CD4-positive, alpha-beta T cell treated with Interleukin-4 for 1 hour (primary cell): ENCODE results near the gene C1QTNF1.
A peak's percentile ranks its signal among the peaks of the same experiment; 100 is the strongest.

ENCODE experiments used
- DNase-seq, 2 donors: peaks; one replicate each; pipeline ENCODE4 v3.0.0-alpha.2; 2020 to 2022

C1QTNF1 gene

DNA sequence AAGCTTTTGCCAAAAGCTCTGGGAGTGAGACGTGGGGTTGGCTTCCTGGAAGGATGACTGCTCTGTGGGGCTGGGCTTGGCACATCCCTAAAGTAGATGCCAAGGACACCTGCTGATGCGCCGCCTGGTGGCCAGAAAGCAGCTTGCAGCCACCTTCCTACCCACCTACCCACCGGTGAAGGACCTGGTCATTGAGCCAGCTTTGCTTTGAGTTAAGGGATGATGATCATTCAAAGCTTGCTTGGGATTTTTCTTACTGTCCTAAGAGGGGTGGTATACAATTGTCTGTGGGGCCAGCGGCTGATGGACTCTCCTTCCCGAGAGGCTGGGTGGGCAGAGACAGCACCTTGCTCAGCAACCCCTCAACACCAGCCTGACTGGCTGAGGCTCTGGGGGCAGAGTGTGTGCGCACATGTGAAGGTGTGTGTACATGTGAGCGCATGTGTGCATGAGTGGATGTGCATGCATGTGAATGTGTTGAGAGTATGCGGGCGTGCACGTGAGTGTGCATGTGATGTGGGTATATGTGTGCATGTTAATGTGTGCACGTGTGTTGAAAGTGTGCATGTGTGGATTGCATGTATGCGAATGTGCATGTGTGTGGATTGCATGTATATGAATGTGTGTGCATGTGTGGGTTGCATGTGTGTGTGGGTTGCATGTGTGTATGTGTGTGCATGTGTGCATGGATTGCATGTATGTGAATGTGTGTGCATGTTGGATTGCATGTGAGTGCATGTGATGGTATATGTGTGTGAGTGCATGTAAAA is 18.6 kb downstream of the C1QTNF1 start:
- peak; percentile 58 to 64 for DNase-seq

DNA sequence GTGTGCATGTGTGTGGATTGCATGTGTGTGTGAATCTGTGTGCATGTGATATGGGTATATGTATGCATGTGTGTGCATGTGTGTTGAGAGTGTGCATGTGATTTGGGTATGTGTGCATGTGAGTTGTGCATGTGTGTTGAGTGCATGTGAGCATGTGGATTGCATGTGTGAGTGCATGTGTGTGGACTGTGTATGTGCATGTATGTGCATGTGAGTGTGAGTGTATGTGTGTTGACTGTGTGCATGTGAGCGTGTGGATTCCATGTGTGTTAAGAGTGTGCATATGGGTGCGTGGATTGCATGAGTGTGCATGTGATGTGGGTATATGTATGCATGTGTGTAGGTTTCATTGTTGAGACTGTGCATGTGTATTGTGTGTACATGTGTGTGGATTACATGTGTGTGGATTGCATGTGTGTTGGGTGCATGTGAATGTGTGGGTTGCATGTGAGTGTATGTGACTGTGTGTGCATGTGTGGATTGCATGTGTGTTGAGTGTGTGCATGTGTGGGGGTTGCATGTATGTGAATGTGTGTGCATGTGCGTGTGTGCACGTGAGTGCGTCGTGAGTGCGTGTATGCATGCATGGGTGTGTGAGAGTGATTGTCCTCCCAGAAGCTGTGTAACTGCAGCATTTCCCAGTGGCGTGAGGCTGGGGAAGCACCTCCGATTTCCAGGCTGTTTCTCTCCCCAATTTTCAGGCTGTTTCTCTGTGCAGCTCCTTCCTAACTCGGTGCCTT is 19.4 kb downstream of the C1QTNF1 start:
- DNase-seq, result no peak

DNA sequence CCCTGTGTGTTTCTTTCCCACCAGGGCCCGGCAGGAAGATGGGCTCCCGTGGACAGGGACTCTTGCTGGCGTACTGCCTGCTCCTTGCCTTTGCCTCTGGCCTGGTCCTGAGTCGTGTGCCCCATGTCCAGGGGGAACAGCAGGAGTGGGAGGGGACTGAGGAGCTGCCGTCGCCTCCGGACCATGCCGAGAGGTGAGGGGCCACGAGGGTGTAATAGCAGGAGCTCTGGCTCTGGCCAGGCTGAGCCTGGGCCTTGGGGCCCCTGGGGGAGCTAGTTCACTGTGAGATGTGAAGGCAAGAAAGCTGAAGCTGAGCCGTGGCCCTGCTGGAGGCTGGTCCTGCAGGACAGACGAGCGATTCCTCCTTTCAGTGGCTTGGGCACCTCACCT is 20.0 kb downstream of the C1QTNF1 start:
- no peak for DNase-seq

DNA sequence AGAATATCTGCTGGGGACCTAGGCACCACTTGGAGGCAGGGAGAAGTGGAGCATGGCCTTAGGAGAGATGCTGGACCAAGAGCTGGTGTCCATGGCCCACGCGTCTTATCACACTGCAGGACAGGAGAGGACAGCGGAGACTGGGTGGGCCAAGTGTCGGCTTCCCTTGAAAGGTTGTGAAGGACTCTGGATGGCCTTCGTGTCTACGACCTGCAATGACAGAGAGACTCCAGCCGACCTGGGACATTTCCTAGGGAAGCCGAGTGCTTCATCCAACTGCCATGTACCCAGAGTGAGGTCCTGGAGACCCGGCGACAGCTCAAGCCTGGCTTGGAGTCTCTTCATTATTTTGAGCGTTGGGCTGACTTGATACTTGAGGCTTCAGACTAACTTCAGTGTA is 20.5 kb downstream of the C1QTNF1 start:
- DNase-seq, result no peak

DNA sequence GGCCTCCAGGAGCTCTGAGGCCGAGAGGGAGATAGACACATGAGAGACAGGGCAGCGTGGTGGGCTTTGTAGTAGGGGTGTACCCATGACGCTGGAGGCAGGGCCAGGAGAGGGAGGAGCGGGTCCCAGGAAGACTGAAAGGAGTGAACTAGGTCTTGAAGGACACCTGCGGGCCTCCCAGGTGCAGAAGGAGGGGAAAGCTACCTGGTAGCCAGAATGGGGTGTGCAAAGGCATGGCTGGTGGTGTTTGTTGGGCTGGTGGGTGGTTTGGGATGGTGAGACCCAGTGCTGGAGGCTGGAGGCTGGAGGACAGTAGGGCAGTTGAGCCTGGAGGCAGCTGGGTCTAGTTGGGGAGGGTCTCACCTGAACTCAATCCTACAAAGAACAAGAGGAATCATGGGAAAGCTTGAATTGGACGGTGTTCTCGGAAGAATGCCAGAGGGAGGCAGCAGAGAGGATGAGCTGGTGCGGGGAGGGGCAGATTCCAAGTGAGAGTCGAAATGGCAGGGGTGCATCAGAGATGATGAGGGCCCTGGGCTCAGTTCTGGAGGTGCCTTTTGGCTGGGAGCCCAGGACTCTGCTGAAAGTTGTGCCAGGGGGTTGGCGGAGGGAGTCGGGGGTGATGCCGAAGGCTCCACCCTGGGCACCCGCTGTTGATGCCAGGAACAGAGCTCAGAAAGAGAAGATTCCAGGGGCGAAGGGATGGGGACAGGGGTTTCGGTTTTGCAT is 21.2 kb downstream of the C1QTNF1 start:
- DNase-seq, result no peak

DNA sequence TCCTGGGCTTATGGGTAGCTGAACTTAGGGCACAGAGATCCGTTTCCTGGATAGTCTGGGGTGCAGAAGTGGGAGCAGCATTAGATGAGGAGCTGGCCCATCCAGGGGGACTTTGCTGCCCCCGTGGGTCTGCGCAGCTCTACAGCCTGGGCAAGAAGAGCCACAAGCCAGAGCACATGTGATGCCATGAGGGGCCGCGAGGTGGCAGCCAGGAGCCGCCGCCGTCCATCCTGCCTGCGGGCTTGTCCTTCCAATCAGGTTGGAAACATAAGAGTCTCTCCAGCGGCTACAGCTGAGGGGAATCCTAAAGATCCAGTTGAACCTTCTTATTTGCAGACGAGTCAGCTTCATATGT is 21.9 kb downstream of the C1QTNF1 start:
- peak; percentile 57 to 59 for DNase-seq

DNA sequence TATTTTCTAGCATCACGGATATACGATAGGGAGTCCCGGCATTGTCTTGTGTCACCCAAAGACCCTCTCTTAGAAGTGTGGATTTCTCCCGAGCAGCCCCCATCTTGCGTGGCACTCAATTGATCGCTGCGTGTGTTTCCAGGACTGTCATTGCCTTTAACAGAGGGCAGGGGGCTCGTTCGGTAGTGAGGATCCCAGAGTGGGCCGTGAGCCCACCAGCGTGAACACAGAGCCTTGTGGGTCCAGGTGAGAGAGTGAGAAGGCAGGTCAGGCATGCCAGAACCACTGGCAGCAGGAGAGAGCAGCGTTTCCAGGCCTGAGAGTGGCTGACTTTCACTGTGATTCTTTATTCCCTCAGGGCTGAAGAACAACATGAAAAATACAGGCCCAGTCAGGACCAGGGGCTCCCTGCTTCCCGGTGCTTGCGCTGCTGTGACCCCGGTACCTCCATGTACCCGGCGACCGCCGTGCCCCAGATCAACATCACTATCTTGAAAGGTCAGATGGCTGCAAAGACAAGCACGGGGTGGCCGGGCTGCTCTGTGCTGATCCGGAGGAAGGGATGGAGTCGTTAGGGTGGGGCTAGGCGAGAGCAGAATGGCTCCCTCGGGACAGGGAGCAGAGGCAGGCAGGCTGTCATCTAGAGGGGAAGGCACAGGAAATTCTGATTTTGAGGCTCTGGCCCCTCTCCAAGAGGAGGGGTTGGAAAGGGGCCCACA is 22.4 kb downstream of the C1QTNF1 start:
- no peak for DNase-seq

DNA sequence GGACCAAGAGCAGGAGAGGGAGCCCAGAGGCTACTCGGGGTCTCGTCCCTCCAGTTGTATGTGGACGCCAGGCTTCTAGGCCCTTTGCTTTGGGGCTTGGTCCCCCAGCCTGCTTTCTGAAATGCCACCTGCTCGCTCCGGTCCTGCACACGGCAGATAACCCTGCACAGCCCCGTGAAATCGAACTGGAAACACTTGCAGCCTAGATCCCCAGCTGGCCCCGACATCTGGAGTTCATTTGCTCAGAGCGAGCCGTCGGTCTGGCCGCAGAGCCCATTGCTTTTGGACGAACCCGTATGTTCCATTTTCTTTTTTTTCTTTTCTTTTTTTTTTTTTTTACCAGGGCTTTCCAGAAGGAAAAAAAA is 22.9 kb downstream of the C1QTNF1 start:
- no peak for DNase-seq

DNA sequence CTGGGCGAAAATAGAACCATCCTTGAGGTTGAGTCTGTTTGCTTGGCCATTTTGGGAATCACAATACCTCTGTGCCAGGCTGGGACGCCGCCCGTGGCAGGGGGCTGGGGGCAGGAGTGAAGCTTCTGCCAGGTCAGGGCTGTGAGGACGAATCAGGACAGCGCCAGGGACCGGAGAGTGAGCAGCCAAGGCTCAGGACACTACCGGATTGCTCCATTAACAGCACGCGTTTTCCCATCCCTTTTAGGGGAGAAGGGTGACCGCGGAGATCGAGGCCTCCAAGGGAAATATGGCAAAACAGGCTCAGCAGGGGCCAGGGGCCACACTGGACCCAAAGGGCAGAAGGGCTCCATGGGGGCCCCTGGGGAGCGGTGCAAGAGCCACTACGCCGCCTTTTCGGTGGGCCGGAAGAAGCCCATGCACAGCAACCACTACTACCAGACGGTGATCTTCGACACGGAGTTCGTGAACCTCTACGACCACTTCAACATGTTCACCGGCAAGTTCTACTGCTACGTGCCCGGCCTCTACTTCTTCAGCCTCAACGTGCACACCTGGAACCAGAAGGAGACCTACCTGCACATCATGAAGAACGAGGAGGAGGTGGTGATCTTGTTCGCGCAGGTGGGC is 23.4 kb downstream of the C1QTNF1 start:
- DNase-seq, result no peak

DNA sequence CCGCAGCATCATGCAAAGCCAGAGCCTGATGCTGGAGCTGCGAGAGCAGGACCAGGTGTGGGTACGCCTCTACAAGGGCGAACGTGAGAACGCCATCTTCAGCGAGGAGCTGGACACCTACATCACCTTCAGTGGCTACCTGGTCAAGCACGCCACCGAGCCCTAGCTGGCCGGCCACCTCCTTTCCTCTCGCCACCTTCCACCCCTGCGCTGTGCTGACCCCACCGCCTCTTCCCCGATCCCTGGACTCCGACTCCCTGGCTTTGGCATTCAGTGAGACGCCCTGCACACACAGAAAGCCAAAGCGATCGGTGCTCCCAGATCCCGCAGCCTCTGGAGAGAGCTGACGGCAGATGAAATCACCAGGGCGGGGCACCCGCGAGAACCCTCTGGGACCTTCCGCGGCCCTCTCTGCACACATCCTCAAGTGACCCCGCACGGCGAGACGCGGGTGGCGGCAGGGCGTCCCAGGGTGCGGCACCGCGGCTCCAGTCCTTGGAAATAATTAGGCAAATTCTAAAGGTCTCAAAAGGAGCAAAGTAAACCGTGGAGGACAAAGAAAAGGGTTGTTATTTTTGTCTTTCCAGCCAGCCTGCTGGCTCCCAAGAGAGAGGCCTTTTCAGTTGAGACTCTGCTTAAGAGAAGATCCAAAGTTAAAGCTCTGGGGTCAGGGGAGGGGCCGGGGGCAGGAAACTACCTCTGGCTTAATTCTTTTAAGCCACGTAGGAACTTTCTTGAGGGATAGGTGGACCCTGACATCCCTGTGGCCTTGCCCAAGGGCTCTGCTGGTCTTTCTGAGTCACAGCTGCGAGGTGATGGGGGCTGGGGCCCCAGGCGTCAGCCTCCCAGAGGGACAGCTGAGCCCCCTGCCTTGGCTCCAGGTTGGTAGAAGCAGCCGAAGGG is 24.2 kb downstream of the C1QTNF1 start:
- DNase-seq, result no peak

DNA sequence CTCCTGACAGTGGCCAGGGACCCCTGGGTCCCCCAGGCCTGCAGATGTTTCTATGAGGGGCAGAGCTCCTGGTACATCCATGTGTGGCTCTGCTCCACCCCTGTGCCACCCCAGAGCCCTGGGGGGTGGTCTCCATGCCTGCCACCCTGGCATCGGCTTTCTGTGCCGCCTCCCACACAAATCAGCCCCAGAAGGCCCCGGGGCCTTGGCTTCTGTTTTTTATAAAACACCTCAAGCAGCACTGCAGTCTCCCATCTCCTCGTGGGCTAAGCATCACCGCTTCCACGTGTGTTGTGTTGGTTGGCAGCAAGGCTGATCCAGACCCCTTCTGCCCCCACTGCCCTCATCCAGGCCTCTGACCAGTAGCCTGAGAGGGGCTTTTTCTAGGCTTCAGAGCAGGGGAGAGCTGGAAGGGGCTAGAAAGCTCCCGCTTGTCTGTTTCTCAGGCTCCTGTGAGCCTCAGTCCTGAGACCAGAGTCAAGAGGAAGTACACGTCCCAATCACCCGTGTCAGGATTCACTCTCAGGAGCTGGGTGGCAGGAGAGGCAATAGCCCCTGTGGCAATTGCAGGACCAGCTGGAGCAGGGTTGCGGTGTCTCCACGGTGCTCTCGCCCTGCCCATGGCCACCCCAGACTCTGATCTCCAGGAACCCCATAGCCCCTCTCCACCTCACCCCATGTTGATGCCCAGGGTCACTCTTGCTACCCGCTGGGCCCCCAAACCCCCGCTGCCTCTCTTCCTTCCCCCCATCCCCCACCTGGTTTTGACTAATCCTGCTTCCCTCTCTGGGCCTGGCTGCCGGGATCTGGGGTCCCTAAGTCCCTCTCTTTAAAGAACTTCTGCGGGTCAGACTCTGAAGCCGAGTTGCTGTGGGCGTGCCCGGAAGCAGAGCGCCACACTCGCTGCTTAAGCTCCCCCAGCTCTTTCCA is 25.1 kb downstream of the C1QTNF1 start:
- DNase-seq, result no peak

DNA sequence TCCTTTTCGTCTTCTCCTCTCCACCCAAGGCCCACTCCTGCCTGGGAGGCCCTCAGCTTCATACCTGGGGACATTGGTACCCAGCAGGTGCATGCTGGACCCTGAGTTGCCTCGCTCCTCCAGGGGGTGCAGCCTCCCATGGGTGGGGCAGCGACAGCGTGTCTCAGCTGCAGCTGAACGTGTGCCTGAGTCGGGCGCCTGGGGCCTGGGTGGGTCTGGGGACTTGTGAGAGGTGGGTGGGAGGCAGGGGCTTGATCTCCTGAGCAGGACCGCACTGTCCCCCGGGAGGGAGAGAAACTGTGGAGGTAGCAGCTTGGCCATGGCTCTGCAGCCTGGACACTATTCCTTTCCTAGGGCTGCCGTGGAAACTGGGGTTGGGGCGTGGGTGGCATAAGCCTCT is 25.9 kb downstream of the C1QTNF1 start:
- no peak for DNase-seq

DNA sequence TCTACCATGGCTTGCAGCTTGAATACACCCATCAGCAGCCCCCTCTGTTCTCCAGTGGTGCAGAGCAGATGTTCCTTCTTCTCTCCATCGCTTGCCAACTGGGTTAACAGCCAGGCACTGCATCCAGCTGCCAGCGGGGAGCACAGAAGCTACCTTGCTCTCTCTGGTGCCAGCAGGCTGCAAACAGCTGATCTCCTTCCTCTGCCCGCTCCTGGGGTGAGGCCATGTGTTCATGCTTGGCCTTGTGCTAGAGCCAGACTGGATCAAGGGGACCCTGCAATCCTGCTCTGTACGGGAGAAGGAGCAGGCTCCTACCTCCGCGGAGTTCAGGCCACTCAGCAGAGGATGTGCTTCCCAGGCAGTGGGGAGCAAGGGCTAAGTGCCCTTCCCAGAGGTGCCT is 26.6 kb downstream of the C1QTNF1 start:
- DNase-seq, result no peak

DNA sequence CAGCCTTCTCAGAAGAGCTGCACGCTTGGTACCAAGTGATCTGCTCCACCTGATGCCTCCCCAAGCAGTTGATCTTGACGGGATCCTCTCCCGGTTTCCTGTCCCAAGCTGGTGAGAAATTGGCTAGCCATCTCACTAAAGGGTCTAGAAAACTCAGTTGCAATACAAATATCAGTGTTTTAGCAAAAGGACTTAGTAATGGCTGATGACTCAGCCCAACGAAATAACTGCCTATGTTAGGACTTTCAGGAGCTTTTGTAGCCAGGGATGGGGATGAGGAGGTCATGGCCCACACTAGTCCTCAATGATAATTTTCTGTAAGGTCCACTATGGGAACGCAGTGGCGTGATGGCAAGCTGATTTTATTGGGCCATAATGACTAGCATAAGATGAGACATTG is 27.3 kb downstream of the C1QTNF1 start:
- DNase-seq, result no peak

DNA sequence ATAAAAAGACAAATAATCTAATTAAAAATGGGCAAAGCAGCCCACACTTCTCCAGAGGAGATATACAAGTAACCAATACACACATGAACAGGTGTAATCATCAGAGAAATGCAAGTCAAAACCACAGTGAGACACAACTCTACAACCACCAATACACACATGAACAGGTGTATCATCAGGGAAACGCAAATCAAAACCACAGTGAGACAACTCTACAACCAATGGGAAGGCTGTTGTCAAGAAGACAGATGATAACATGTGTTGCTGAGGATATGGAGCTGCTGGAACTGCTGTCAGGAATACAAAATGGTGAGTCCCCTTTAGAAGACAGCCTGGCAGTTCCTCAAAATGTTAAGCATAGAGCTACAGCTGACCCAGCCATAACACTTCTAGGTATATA is 28.2 kb downstream of the C1QTNF1 start:
- no peak for DNase-seq

DNA sequence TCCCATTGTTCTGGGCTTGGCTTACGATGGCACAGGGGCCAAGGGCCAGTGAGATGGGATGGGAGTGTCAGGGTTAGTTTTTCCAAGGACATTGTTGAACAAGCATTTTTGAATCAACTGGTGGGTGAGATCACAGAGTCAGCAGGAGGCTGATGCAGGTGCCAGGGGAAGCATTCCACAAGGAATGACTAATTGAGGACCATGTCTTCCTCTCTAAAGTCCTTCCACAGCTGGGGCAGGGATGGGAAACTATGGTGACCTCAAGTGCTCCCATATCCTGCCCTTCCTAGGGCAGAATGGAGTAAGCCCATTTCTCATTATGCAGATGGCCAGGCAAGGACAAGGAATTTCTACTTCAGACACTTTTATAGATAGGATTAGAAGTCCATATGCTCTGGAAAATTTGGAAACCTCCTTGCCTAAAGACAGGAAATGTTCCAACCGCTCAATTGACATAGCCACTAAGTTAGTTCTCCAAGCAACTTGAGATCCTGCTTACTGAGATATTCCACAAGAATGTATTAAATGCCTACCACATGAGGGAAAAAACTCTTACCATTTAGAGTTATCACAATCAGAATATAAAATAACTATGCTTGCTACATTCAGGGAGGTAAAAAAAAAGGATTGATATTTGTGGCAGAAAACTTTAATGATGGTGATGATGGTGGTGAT is 29.4 kb downstream of the C1QTNF1 start:
- DNase-seq, result no peak

DNA sequence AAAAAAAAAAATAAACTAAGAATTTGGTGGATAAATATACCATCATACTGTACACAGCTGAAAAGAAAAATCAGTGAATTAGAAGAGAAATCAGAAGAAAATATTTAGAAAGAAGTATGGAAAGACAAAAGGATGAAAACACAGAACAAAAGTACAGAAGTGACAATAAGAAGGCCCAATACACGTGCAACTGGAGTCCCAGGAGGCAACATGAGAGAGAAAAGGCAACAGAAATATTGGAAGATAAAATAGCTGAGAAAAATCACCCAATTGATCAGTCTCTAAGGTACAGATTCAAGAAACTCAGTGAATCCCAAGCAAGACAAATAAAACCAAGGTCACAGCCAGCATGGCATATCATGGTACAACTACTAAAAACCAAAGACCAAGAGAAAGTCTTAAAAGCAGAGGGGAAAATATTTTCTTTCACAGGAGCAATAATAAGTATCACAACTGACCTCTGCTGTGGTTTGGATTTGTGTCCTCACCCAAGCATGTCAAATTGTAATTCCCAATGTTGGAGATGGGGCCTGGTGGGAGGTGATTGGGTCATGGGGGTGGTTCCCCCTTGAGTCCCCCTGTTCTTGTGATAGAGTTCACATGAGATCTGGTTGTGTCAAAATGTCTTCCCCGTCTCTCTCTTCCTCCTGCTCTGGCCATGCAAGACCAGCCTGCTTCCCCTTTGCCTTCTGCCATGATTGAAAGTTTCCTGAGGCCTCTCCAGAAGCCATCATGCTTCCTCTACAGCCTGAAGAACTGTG is 30.4 kb downstream of the C1QTNF1 start:
- DNase-seq, result no peak

DNA sequence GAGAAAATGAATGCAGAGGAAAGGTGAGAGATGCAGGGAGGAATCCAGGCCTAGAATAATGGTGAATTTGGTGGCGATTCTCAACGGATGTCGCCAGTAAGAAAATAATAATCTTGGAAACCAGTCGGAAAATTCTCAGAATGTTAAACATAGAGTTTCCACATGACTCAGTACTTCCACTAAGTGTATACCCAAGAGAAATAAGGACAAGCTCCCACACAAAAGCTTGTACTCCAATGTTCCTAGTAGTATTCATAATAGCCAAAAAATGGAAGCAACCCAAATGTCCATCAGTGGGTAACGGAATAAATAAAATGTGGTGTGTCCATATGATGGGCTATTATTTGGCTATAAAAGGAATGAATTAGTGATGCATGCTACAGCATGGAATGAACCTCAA is 31.2 kb downstream of the C1QTNF1 start:
- no peak for DNase-seq

DNA sequence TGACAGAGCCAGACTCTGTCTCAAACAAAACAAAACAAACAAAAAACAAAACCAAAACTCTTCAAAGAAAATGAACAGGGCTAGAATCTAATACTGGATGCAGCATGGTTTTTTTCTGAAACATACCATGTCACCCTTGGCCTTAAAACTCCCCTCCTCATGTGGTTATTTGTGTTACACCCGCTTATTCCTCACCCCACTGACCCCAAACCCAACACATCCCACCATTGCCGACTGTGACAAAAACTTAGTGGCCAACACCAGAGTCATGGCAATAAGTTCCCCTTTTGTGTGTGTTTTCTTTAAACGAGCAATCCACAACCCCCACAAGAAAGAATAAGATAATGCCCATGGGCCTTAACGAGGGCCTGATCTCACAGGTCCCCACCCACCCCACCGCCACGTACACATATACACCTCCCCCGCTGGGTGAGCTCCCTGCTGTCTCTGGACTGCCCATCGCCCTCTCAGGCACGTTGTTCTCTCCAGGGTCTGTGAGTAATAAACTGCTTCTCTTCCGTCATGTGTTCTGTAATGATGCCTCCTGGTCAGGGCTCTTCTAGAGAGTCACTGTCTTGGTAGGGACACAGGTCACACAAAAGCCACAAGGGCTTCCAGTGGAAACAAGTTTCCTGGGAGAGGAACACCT is 33.9 kb downstream of the C1QTNF1 start:
- DNase-seq, result no peak
